IPS-18c (cell line): ENCODE results near the gene NR5A2.

Source experiments
- H3K4me3 ChIP-seq: 2 replicates; pipeline ENCODE4 v1.7.0; 2013; ENCODE audit warnings: low read depth, mild to moderate bottlenecking, low read length, moderate library complexity; ENCODE audit not compliant: insufficient read depth
- H3K9me3 ChIP-seq: one replicate; pipeline ENCODE4 v1.6.1; 2013; ENCODE audit warnings: mild to moderate bottlenecking, low read length, moderate library complexity; ENCODE audit not compliant: control insufficient read depth, insufficient read depth

The NR5A2 gene

DNA sequence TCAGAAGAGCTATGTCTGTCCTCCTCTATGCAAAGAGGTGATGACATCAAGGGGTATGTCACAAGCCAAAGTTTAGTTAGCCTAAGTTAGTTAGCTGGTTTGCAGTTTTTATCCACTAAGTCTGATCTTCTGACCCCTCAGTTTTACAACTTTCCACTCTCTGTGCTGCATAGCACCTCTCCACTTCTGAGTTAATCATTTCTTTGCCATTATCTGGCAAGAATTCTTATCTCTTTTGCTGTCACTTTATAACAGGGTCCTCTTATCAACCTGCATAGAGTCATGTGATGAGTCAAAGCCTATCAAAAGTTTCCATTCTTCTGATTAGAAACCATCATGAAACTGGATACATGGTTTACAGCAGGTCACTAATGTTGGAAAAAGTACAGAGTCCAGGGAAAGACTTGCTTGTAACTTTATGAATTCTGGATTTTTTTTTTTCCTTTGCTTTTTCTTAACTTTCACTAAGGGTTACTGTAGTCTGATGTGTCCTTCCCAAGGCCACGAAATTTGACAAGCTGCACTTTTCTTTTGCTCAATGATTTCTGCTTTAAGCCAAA, at the start of gene NR5A2:
NR5A2 (plus strand) TSS at position 447 of the 560 bp plus-strand sequence. CDS start 138 bp downstream, outside the sequence.
- Histone ChIP-seq H3K4me3 (peak within 1 kb of the TSS; percentile 77), H3K9me3 (no peaks in the 10 kb centered on the region)

DNA sequence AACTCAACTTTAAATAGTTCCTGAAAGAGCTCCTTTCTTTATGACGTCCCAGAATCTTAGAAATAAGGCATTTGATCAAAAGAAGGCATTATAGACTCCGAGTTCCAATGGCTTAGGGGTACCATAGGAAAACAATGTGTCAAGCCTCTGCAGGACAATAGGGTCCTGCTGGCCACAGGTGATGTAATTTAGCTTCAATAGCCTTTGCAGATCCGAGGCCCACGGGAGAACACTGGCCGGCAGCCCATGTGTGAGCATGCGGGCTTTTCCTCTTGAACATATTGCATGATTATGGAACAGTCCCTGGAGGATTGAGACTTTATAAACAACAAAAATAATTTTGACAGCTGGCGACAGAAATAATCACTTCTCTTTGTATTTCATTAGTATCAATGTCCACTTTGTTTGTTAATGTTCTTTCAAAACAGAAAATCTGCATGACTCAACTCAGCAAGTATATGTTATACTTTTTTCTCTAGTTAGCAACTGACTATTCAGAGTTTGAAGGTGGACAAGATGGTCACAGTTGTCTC, 49.0 kb upstream of the NR5A2 start:
- Histone ChIP-seq H3K9me3 (peaks cover 2% of the 10 kb centered on the region), H3K4me3 (no peak overlapping the region)

DNA sequence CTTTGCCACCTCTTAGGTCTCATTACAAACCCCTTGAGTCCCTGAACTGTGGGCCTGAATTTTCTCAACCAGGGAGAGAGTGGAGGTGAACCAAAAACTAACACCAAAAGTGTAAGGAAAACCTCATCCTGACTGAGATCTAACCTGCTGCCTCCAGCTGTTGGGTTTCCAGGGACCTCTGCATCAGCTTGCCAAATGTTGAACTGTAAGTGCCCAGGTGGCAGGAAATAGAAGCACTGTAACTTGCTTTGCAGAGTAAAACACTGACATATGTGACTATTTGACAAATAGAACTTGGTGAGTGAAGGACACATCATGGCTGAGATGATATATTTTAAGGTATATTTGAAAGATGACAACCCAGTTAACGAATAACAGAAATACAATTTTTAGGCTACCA, 48.4 kb upstream of the NR5A2 start:
- no peak overlapping the region for H3K4me3 ChIP-seq
- H3K9me3 ChIP-seq = peaks cover 2% of the 10 kb centered on the region

- Histone ChIP-seq H3K9me3 (no peaks in the 10 kb centered on the region), H3K4me3 (no peak overlapping the region)
Observed at GRCh38 chr1:199981584-199981983, 45.9 kb upstream of the NR5A2 start.

DNA sequence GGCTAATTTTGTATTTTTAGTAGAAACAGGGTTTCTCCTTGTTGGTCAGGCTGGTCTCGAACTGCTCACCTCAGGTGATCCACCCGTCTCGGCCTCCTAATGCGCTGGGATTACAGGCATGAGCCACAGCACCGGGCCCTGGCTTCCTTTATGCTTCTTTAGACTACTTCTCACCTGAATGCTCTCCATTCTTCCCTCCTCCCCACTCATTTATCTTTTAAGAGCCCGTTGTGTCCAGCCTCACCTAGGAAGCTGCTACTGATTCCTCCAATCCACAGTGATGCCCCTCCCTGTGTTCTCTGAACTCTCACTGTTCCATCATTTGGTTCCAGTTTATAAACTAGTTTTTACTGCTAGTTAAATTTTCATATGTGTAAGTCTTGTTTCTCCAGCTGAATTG, 44.9 kb upstream of the NR5A2 start:
- no peaks in the 10 kb centered on the region for H3K9me3 ChIP-seq
- no peak overlapping the region for H3K4me3 ChIP-seq

DNA sequence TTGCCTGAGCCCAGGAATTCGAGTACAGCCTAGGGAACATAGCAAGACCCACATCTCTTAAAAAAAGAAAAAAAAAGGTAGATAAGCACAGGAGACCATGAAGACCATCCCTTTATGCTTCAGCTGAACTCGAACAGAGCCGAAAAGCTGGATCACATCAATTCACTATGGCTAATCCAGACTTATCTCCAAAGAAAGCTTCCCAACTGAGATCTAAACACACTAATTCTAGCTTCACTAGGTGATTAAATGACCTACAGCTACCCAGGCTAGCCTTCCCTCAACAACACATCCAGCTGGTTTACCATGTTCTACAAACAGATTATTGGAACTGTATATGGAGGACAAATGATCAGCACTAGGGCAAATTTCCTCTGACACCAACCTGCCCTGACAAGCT, 44.0 kb upstream of the NR5A2 start:
- Histone ChIP-seq H3K9me3 (no peaks in the 10 kb centered on the region), H3K4me3 (no peak overlapping the region)

DNA sequence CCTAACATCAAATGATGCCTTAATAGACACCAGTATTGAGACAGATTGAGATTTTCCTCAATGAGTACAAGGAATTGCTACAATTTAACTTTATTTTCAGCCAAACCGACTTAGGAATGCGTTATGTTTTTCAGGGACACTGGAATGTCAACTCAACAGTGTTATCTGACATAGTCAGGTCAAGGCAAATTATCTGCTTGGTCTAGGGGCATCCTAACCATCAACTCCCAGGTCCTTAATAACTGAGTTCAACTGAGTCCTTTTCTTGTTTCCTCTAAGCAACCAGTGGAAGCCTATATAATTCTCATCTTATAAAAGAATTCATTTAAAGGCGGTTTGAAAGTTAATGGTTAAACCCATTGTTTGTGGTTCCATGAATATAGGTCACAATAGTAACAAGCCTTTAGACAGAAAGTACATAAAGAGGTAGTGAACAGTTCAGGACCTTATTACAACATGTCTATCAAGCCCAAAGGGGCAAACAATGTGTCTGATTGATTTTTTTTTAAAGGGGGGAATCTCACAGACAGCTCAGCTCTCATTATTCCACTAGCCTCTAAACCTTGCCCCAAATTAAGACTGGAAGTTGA, 32.3 kb upstream of the NR5A2 start:
- Histone ChIP-seq H3K9me3 (no peaks in the 10 kb centered on the region), H3K4me3 (no peak overlapping the region)

GRCh38 chr1:200005165-200005564, 22.3 kb upstream of the NR5A2 start:
- H3K4me3 ChIP-seq = no peak overlapping the region
- H3K9me3 ChIP-seq = no peaks in the 10 kb centered on the region

- no peak overlapping the region for H3K4me3 ChIP-seq
Observed at GRCh38 chr1:200006711-200007110, 20.8 kb upstream of the NR5A2 start.

DNA sequence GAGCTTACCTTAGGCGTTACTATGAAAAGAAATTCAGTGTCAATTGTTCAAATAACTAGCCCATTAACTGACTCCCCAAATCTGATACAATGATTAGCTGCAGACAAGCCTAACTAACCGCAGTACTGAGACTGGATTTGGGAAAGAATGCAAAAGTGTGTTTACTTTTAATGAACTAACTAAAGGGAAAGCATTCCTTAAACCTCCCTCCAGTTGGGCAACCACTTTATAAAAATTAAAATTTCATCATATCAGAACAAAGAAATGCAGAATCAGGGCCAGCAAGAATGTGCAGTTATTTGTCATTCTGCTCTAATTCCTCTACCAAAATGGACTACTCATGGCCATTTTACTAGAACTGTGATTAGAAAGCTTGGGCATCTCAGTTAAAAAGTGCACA, 11.7 kb upstream of the NR5A2 start:
- Histone ChIP-seq H3K4me3 (no peak overlapping the region), H3K9me3 (no peaks in the 10 kb centered on the region)

More at GRCh38 chr1:200006711-200007110, 20.8 kb upstream of the NR5A2 start:
- no peaks in the 10 kb centered on the region for H3K9me3 ChIP-seq

- no peak overlapping the region for H3K4me3 ChIP-seq
- no peaks in the 10 kb centered on the region for H3K9me3 ChIP-seq
Observed at GRCh38 chr1:200021577-200022238, 5.8 kb upstream of the NR5A2 start.

DNA sequence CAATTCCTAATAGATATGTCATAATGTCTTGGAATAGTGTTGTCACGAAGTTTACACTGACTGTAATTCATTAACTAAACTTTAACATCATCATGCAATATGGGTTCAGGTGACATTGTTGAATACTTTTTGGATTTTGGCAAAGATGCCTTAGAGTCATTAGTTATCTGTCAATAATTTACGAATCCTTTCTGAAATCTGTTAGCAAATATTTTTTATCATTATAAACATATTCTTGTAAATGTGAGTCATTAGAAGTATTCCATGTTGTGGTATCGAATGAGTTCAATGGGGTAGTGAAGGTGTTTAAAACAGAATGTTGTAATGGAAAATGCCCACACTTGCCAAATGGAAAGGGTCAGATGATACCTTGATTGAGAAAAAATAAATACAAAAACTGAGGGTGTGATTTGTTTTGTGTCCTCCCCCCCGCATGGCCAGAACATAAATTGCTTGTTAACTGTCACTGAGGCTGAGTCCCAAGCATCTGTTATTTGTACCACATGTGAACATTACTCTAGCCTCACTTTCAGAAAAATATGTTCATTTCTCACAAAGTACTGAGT, 5.2 kb upstream of the NR5A2 start:
- Histone ChIP-seq H3K4me3 (no peak overlapping the region), H3K9me3 (no peaks in the 10 kb centered on the region)

DNA sequence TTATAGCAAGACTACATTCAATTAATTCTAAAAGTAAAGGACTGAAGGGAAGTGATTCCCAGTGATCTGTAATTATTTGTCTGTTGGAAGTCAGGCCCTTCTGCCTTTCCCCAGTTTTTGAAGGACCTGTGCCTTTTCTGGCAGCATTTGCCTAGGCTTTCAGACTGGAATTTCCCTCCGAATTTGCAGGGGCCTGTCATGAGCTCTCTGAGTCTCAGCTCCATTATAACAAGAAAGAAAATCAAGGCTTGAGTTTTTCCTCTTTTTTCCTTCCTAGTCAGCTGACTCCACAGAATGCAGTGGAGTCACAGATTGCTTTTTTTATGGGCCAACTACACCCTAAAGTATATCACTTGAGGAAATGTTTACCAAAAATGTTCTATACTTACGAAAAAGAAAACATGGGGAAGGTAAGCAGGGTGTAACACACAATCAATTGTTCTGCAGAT, 1.1 kb downstream of the NR5A2 start:
- H3K9me3 ChIP-seq = no peaks in the 10 kb centered on the region
- peak overlapping the region; percentile 77 for H3K4me3 ChIP-seq

GRCh38 chr1:200029035-200029821, 1.7 kb downstream of the NR5A2 start:
- H3K4me3 ChIP-seq = peak overlapping the region; percentile 77
- no peaks in the 10 kb centered on the region for H3K9me3 ChIP-seq

DNA sequence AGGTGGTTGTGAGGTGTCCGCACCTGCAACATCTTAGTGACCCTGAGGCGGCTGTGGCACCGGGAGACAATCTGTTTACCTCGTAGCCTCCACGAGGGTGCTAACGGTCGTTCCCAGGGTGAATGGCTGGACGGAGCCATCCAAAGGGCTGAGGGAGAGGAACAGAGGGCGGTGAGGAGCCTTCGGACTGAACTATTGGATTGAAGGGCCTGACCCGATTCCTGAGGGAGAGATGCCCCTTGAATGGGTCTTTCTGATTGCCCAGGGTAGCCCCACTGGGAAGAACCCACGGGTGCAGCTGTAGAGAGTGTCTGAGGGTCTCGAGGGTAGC, 2.3 kb downstream of the NR5A2 start:
- H3K4me3 ChIP-seq = peak overlapping the region; percentile 77

GRCh38 chr1:200030791-200031190, 3.3 kb downstream of the NR5A2 start:
- H3K4me3 ChIP-seq = no peak overlapping the region
- no peaks in the 10 kb centered on the region for H3K9me3 ChIP-seq

More for the DNA sequence above, 2.3 kb downstream of the NR5A2 start:
- no peaks in the 10 kb centered on the region for H3K9me3 ChIP-seq

DNA sequence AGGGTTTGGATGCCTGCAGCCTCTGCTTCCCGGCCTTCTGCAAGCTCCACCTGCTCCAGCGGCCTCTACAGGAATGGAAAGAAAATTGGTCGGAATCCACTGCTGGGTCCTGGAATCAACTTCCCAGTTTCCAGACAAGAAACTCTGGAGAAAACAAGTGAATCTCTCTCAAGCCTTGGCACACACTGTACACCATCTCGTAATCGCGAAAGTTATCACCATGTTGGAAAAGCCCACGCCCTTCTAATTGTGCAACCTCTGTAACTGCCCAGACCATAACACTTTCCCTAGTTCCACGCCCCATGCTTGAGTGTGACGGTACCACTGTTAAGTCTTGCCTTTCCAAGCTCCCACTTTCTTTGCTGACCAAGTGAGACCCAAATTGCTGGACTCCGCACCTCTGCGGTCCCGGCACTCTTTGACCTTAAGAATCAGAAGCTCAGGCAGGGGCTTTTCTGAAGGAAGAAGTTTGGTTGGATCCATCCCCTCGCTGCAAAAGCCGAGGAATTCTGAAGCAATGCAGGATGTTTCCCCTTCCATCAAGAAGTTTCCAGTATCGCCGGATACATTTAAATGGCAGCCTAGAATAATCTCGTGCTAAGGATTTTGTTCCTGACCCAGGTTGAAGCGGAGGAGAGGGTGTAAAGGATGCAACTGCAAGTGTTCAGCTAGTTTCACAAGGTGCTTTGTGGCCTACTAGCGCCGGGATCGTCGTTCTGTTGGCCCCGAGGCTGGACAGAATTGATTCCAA, 6.2 kb downstream of the NR5A2 start:
- Histone ChIP-seq H3K4me3 (no peak overlapping the region; the same call in 1 of the 2 replicates), H3K9me3 (no peaks in the 10 kb centered on the region)
